NCI-H748 treated with DMSO at 0.1 percent for 48 hours (cell line): ENCODE measurements around the gene RHBG.

ENCODE experiments used
- DNase-seq: peaks from one replicate; lab custom pipeline; 2025; lab: John Stamatoyannopoulos, UW

The RHBG gene

DNA sequence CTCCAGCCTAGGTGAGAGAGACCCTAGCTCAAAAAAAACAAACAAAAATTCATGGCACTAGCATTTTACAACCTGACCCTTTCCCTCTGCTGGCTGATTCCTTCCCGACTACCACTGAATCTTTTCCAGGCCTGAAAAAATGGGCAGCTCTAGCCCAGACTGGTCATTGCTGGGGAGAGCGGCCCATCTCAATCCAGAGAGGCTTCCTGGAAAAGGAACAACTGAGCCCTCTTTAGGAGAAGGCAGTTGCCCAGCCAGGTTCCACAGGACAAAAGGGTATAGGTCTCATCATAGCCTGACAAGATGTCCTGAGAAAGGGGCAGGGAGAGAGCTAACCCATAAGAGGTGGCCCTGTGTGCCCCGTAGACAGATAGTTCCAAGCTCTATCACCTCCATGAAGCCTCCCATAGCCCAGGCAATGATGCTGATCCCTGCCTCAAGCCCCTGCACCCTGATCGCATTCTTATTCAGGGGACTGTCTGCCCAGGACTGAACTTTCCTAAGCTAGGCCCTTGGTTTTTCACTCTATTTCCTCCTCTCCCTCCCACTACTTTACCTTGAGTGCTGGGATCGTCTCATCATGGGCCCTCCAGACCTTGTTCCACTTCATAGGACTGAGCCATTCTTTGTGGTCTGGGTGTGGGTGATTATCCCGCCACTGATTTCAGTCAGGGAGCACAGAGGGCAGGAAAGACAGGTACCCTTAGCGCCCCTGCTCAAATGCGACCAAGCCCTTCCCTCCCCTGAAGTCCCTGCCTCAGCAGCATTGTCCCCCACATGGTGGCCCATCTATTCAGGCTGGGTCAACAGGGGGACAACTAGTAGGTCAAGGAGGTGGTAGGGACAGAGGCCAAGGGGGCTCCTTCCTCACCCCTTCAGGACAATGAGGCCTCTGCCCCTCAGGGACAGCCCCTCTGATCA lies 18.2 kb downstream of the RHBG start:
- DNase-seq, result no peak

DNA sequence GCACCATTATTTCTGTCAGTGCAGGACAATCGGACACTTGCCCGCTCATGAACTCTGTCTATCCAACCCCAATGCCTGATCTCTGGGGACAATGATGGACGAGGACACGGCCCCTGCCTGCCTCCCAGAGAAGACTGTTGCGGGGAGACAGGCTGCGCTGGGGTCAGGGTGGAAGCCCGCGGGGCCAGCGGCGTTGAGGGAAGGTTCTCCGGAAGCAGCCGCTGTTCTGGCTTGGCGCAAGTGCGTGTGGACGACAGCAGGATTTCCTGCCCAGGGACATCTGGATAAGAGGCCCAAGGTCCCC lies 18.8 kb downstream of the RHBG start:
- no peak for DNase-seq

DNA sequence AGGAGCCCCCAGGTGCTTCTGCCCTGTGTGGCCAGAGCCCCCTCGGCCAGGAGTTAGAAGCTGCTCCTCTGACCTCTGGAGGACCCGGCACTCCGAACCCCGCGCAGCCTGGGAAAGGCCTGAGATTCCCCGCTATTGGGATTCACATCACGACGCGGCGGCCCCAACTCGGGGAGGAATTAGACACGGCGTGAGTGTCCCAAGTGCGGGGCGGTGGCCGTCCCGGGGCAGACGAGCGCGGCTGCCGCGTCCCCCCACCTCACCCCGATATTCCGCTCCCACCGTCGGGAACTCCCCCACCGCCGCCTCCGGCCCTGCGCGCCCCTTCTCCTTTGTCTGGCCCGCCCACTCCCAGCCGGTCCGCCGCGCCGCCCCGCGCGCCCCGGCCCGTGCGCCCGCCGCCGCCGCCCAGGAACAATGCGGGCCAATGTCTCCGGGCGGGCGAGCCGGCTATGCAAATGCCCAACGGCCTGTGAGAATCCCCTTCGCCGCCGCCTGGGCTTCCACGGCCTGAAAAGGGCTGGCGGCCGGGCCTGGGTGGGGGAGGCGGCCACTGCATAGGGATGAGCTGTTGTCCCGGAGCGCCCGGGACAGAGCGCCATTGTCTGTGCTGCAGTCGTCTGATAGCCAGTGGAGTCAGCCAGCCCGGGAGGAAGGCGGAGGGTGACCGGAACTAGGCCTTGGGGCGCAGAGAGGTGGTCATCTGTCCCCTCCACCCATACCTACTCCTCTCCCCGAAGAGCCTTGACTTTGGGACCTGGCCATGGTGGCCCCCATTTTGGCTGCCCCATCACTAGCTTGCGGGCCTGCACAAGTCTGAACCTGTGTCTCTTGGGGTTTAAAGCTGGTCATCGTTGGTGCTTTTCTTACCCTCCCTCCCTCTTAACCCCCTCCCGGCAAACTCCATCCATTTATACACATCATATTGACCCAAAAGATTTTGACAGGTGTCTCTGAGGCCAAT lies 19.4 kb downstream of the RHBG start:
- no peak for DNase-seq

DNA sequence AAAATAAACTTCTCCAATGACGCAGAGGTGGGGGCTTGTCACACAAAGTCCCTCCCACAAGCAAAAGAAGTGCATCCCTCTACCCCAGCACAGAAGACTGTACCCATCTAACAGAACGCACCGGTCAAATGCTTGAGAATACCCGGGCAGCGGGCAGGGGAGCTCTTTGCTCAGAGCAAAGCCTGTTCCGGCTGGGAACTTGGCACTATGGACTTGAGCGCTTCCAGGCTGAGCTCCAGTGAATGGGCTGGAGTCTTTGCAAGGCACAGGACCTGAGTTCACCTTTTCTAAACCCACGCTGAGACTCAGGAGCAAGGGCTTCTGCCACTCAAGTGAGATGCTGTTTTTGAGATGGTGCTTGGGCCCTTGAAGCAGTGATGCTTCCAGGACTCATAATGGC lies 20.3 kb downstream of the RHBG start:
- DNase-seq, result no peak

DNA sequence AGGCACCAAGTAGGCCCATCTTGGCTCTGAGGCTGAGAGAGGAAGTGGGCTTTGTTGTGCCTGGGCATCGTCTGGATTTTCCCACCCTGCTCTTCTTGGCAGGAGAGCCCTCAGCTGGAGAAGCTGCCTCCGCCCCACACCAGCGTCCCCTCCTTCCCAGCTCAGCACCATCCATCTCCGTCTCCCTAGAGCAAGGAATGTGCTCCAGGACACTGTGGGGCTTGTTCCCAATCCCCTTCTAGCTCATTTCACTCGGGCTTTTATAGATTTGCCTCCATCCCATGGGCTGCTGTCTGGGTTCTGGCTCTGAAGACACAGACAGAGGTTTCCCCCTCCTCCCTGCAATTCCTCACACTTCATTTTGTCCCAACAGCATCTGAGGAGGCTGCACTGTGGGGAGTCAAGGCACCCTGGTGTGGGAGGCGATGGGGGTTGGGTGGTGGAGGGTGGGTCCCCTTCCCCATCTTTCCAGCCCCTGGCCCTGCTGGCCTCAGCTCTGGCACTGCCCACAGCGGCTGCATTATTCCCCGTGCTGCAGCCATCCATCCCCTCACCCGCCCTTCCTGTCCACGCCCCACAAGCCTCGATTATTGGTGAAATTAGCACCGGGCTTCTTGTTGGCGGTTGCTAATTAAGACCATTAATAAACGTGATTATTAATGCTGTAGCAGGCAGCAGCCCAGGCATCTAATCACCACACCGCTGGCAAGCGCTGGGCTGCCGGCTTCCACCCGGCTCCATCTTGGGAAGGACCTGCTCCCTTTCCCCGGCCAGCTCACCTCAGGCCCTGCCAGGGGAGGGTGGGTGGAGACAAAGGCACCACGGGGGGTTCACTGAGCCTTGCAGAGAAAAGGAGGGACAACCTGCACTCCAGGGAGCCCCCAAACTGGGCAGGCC lies 21.7 kb downstream of the RHBG start:
- DNase-seq, result no peak

DNA sequence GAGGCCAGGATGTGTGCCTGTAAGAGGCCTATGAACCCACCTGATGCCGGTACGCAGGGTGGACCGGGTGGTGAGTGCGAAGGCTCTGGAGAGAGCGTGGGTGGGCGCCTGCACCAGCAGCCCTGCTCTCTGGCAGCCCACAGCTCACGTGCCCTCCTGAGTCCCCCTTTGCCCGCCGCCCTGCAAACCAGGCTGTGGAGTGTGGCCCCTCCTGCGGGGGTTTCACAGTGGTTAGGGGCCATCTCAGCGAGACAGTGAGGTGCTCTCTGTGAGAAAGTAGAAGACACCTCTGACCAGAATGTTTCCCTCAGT lies 22.3 kb downstream of the RHBG start:
- no peak for DNase-seq

DNA sequence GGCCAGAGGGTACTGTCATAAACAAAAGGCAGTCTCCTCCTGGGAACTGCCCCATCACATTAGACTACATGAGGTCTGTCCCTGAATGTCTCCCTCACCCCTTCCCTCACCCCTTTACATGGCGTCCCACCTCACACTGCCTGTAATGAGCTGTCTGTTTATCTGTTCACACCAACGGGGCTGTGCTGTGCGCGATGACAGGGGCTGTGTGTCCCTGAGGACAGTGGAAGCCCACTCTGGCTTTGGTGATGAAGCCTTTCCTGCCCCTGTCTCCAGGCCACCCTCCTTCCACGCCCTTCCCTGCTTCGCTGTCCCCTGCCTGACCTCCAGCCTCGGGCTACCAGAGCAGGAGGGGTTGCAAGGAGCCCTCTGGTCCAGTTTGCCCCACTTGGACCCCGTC lies 22.7 kb downstream of the RHBG start:
- DNase-seq, result no peak

DNA sequence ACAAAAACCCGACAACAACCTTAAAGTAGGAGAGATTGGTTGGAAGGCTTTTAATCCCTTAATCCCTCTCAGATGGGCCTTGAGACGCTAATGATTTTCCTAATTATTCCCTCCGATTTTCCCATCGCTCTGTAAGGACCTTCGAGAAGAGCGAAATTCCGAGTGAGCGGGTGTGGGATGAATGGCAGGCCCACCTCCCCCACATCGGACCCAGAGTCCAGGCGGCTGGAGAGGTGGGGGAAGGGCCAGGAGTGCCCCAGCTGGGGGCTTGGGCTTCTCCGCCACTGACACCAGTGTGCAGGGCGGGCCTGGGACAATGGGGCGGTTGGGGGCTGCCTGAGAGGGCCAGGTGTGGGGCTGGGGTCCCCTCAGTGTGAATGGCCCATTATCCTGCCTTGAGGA lies 23.4 kb downstream of the RHBG start:
- no peak for DNase-seq

DNA sequence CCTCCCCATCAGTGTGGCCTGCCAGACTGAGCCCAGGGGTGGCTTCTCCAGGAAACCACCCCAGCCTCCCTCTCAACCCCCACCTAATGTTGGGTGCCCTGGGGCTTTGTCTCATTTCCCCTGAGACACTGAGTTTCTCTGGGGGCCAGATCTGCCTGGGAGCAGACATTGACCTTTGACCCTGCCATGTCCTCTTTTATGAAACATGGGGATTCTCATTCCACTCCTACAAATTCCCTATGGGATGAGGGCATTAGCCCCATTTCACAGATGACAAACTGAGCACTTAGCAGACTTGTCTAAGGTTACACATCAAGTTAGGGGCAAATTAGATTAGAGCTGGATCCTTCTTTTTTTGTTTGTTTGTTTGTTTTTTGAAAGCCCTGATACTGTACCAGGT lies 24.1 kb downstream of the RHBG start:
- DNase-seq, result no peak

DNA sequence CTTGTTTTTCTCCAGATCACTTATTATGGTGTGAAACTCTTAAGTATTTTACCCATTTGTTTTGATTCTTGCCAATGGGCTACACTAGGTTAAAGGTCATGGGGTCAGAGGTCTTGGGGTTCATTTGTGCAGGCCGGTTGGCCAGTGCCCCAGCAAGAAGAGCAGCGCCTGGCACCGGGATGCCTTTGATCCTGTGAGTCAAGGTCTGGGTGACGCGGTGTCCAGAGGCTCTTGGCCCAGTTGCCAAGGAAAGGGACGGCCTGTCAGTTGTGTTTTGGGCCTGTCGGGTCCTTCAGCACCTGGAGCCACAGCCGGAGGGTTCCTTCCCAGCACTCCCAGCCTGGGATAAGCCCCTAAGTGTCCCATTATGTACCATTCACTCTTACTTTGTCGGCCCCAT lies 25.1 kb downstream of the RHBG start:
- DNase-seq, result no peak

DNA sequence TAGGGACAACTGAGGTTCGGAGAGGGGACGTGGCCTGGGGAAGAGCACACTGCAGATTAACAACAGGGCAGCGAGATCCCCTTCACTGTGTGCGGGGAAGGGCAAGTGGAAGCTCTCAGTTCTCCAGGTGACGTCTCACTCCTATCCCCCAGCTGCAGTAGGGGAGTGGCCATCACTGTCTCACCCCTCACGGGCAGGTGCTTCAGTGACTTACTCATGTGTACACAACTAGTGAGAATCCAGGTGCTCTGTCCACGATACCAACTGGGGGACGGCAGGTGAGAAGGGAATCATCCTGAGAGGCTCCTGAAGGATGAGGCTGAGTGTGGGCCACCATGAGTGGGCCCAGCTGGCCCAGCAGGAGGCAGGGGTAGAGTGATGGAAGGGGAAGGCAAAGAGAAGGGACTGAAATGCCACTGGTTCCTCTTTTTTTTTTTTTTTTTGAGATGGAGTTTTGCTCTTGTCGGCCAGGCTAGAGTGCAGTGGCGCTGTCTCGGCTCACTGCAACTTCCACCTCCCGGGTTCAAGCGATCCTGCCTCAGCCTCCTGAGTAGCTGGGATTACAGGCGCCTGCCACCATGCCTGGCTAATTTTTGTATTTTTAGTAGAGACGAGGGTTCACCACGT lies 25.9 kb downstream of the RHBG start:
- peak; percentile 9 for DNase-seq

DNA sequence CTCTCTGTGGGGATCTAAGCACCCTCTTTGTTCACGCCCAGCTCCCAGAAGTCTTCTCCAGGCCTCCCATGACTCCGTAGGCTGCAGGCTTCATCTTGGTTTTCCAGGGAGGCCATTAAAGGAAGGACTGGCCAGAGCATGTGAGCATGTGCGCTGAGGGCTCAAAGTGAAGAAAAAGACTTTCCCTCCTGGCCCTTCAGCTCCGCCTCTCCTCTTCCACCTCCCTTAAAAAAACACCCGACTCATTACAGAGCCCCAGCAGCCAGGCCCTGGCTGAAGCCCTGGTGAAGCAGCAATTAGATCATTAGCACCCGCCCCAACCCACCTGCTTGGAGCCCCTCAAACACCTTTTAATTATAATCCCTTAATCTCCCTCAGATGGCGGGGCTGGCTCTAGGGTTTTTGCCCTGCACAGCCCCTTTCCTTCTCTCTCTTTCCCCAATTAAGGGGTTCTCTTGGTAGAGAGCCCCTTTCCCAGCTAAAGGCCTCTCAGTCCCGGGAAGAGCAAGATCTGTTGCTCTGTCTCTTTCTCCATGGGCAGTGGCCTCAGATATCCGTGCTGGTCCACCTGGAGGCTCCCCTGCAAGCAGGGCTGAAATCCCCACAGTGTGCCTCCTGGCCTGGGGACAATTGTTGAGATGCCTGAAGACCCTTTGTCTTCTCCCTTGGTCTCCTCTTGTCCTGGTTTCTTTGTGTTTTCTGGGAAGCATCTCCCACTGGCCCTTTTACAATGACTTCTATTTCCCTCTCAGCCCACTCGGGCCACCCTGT lies 30.5 kb downstream of the RHBG start:
- no peak for DNase-seq

DNA sequence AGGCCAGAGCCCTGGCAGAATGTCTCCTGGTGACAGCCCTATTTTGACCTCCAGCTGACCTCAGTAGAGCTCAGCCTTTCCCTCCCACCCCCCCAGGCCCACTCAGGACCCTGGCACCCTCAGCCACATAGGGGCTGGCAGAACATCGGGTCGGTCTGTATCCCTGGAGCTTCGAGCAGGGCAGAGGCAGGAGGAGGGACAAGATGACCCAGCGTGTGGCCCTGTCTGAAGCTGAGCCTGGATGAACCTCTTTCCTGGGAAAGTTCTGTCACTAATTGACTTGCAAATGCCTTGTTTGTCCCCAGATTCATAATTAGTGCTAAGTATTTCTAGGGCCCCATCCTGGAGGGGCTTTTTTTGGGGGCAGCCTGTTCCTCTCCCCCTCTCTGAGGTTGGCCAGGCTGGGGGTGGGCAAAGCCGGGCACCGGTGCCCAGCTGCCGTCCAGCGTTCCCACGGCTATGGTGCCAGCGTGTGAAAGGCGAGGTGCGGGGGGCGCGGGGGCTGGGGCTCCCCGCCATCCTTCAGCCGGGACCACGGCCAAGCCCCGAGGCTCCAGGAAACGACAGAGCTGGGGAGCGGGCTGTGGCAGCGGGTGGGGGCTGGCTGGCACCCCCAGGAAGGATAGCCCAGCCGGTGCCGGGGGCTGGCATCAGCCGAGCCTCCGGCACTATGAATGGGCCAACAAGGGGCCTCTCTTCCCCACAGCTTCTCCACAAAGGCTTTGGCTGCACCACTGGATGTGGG lies 31.4 kb downstream of the RHBG start:
- DNase-seq, result no peak

DNA sequence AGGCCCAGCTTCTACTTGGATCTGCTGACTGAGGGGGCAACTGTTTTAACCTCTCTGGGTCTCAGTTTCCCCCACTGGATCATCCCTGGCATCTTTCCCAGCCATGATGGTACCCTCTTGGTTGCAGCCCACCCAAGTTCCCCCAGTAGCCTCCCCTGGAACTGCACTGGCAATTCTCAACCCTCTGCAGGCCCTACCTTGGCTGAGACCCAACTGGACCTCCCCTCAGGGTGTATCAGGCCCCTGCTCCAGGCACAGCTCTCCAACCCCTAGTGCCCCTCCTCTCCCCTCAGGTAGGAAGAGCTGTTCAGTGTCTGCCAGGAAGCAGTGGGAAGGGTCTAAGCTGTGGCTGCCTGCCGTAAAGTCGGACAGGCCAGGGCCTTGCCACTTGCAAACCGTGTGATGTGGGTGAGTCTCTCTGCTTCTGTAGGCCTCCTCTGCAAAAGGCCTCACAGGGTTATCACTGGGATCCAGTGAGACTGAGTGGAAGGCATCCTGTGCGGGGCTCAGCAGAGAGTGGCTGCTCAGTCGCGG lies 32.1 kb downstream of the RHBG start:
- DNase-seq, result no peak

DNA sequence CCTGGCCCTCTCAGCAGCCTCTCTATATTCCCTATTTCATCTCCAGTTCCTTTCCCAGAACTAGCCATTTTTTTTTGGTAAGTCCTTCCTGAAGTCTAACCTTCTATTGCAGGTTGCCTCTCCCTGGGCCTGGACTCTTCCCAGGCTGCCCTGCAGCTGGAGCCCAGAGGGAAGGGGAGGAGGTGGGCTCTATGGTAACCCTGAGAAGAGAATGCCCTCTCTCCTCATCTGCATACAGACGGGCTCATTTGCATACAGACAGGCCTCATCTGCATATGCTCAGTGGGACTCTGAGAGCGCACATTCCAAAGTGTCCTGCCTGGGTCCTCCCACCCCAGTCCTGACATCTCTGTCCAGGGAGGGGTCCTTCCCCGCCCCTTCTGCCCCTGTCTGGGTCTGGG lies 32.7 kb downstream of the RHBG start:
- no peak for DNase-seq

DNA sequence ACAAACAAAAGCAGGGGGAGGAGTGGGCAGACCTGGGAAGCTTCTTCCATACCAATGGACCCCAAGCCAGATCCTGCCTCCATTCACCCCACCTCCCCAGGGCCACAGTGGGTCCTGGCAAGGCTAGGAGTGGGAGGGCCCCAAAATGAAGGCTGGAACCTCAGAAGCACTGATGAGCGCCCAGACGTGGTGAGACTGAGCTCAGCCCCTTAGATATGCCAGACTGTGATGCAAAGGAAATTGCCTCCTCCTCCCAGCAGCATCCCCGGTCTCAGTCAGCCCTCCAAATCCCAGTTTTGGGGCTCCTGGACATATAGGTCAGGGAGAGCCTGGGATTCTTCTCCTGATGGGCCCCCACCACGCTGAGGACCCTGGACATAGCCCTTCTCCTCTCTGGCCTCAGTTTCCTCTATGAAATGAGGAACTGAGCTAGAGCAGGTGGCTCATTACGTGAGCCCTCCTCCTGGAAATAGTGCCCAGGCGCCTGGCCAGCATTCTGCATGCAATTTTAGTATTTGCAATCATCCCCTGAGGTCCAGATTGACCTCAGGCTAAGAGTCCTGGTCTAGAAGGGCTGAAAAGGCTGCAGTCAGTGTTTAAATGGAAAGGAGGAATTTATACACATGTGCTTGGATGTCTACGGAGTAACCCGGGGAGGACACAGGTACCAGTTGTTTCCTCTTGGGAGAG lies 33.5 kb downstream of the RHBG start:
- DNase-seq, result no peak

DNA sequence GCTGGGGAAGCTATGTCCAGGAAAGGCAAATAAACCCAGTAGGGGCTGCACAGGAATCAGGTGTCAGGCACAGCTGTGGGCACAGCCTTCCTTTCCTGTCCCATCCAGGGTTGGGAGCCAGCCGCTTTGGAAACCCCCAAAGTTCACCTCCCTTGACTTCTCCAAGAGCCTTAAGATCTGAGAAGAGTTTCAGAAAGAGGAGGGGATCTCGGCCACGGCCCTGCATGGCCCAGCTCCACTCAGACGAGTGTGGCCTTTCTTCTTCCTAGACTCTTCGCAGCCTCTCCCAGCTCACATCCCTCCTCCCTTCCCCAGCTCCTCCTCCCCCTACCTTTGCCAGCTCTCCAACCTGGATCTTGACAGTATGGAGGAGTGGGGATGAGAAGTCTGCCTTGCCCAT lies 36.7 kb downstream of the RHBG start:
- DNase-seq, result no peak

DNA sequence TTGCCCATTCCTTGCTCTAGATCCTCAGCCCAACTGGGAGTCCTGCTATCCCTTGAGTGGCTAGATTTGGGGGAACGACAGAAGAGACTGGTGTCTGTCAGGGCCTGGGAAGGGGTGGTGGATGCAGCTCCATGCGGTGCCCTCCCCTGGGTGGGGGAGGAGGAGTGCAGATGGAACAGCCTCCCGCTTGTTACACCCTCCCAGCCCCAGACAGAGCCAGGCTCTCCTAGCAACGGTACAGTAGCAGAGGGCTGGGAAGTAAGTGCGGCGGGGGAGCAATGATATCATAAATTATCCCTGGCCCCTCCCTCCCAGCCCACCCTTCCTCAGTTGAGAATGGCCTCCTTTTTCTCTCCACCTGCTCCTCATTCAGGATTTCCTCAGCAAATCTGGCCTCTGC lies 37.2 kb downstream of the RHBG start:
- DNase-seq, result no peak

DNA sequence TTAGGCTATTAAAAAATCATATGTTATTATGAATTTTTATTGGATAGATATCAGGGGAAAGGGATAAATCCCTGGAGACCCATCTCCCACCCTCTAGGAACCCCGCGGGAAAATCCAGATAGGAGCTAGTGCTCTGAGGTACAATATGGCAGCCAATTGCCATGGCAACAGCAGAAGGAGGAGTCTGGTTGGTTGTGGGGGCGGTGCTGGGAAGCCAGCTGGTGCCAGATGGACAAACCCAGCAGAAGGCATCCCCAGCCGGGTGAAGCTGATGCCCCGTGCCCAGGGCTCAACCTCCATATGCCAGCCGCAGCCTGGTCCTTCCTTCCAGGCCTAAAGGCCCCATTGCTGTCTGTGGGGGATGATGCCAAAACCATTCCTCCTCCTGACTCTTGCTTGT lies 38.3 kb downstream of the RHBG start:
- DNase-seq, result no peak

DNA sequence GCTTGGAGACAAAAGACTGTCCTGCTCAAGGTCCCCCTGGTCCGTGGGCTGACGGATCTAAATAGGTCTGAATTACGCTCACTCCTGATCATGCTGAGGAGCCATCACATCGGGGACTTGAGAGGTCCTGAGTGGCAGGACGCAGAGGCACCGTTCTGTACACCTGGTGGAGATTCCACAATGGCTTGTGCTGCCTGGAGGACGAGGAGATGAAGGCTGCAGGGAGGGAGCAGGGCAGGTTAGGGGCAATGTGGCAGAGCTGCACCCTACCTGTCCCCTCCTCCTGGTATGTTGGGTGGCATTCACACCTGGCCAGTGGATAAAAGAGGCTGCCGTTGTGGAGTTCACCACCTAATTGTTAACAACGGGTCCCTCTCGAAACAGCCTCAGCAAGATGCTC lies 38.7 kb downstream of the RHBG start:
- no peak for DNase-seq
